ENCODE data around the gene PHACTR1. TPM values are rescaled to one million over a fixed set of nuclear protein-coding genes. Genes with fewer than 3 reads are reported as not detected.

The PHACTR1 gene
- polyA plus RNA-seq, 1 experiment: not detected

- Histone ChIP-seq H3K27me3 (ENCODE audit: control insufficient read depth, insufficient read depth, low read length) (no peaks in the 10 kb centered on the region), H3K4me3 (ENCODE audit: low read depth, low read length) (no peak overlapping the region), H3K9me3 (ENCODE audit: control insufficient read depth, insufficient read depth, low read length) (no peaks in the 10 kb centered on the region), H3K27ac (ENCODE audit: low read depth, low read length) (no peak overlapping the region)
- ChIA-PET CTCF (no interaction called here), POLR2A (no interaction called here)
- no peak for DNase-seq (ENCODE audit: low read depth, low spot score)
- TF ChIP-seq, protein P1, sequence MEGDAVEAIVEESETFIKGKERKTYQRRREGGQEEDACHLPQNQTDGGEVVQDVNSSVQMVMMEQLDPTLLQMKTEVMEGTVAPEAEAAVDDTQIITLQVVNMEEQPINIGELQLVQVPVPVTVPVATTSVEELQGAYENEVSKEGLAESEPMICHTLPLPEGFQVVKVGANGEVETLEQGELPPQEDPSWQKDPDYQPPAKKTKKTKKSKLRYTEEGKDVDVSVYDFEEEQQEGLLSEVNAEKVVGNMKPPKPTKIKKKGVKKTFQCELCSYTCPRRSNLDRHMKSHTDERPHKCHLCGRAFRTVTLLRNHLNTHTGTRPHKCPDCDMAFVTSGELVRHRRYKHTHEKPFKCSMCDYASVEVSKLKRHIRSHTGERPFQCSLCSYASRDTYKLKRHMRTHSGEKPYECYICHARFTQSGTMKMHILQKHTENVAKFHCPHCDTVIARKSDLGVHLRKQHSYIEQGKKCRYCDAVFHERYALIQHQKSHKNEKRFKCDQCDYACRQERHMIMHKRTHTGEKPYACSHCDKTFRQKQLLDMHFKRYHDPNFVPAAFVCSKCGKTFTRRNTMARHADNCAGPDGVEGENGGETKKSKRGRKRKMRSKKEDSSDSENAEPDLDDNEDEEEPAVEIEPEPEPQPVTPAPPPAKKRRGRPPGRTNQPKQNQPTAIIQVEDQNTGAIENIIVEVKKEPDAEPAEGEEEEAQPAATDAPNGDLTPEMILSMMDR (IDR thresholded peaks at IDR 0.05; ENCODE audit: low read depth, low read length): no peak
These were observed 580.8 kb downstream of the PHACTR1 start for GRCh38 chr6:13297391-13297790.

GRCh38 chr6:13298446-13298845 lies 581.9 kb downstream of the PHACTR1 start:
- Histone ChIP-seq H3K4me3 (ENCODE audit: low read depth, low read length) (no peak overlapping the region), H3K27me3 (ENCODE audit: control insufficient read depth, insufficient read depth, low read length) (no peaks in the 10 kb centered on the region), H3K27ac (ENCODE audit: low read depth, low read length) (no peak overlapping the region), H3K9me3 (ENCODE audit: control insufficient read depth, insufficient read depth, low read length) (no peaks in the 10 kb centered on the region)
- ChIA-PET CTCF (no interaction called here), POLR2A (interaction anchor here (1.0 kb wide), 1 partner anchor 30 kb away, joined by 3 read pairs; the partner anchor contains the start of gene TBC1D7)
- no peak for DNase-seq (ENCODE audit: low read depth, low spot score)
- TF ChIP-seq, protein P1 (IDR thresholded peaks at IDR 0.05; ENCODE audit: low read depth, low read length): no peak

DNA sequence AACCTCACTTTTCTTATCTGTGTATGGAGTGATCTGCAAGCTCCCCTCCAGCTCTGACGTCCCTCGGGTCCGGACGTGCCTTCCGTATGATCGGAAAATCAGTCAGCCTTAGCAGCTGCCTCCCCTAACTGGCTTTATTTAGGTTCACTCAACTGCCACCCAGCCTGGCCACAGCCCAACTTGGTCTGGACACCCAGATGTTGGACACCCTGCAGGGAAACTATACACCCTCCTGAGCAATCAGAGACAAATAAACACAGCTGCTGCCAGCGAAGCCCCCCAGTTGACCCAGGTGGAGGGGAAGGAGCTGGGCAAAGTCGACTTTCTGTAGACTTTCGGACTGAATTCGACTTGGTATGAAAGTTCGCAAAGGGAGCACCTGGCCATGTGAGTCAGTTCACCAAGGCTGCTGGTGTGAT lies 582.8 kb downstream of the PHACTR1 start:
- DNase-seq (ENCODE audit: low read depth, low spot score): no peak
- H3K27me3 ChIP-seq (ENCODE audit: control insufficient read depth, insufficient read depth, low read length): no peaks in the 10 kb centered on the region
- TF ChIP-seq, protein P1 (IDR thresholded peaks at IDR 0.05; ENCODE audit: low read depth, low read length): no peak
- no peaks in the 10 kb centered on the region for H3K9me3 ChIP-seq (ENCODE audit: control insufficient read depth, insufficient read depth, low read length)
- no peak overlapping the region for H3K4me3 ChIP-seq (ENCODE audit: low read depth, low read length)
- no peak overlapping the region for H3K27ac ChIP-seq (ENCODE audit: low read depth, low read length)
- CTCF ChIA-PET: no interaction called here
- POLR2A ChIA-PET: no interaction called here

GRCh38 chr6:13299918-13300317 lies 583.4 kb downstream of the PHACTR1 start:
- Histone ChIP-seq H3K27me3 (ENCODE audit: control insufficient read depth, insufficient read depth, low read length) (no peaks in the 10 kb centered on the region), H3K27ac (ENCODE audit: low read depth, low read length) (no peak overlapping the region), H3K4me3 (ENCODE audit: low read depth, low read length) (no peak overlapping the region), H3K9me3 (ENCODE audit: control insufficient read depth, insufficient read depth, low read length) (no peaks in the 10 kb centered on the region)
- CTCF ChIA-PET: no interaction called here
- TF ChIP-seq, protein P1 (IDR thresholded peaks at IDR 0.05; ENCODE audit: low read depth, low read length): no peak
- DNase-seq (ENCODE audit: low read depth, low spot score): no peak
- POLR2A ChIA-PET: no interaction called here

DNA sequence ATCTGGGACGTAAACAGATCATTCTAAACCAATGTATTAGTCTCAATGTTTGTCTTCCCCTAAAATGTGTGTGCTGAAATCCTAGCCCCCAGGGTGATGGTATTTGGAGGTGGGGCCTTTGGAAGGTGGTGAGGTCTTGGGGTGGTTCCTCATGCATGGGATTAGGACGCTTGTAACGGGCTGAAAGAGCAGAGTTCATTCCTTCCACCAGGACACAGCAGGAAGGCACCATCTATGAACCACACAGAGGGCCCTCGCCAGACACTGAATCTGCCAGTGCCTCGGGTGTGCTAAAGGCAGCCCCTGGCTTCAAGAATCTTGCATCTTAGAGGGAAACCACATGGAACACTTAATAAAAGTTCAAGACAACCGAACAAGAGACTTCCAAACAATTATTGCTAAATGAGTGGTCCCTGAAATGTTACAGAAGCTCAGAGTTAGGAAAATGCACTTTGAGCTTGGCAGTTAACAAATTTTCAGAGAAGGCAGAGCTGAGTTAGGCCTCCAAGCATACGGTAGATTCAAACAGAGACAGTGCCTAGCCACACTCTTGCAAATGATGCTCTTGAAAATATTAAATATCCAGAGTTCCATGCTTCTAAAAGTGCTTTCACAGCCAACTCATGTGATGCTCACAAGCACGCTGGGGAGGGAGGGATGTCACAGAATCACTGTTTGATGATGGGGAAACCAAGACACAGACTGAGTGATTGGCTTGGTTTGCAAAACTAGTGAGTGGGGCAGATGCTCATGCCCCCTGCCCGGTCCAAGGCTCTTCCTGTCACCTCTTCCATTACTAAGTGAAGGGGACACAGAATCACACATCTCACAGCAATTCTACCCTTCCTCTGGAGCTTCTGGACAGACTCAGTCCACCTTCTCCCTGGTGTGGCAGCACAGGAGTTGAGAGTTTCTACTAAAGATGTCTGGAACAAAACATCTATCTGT lies 584.4 kb downstream of the PHACTR1 start:
- Histone ChIP-seq H3K27ac (ENCODE audit: low read depth, low read length) (no peak overlapping the region), H3K9me3 (ENCODE audit: control insufficient read depth, insufficient read depth, low read length) (no peaks in the 10 kb centered on the region), H3K27me3 (ENCODE audit: control insufficient read depth, insufficient read depth, low read length) (no peaks in the 10 kb centered on the region), H3K4me3 (ENCODE audit: low read depth, low read length) (no peak overlapping the region)
- POLR2A ChIA-PET: interaction anchor here (2.2 kb wide), 1 partner anchor 27 kb away, joined by 23 read pairs; the partner anchor contains the start of gene TBC1D7
- CTCF ChIA-PET: interaction anchor here (1.4 to 4.4 kb wide), 2 partner anchors 106 to 274 kb away, joined by 4 to 25 read pairs; partner anchors contain the start of gene SIRT5
- TF ChIP-seq, protein P1 (IDR thresholded peaks at IDR 0.05; ENCODE audit: low read depth, low read length): peak; percentile 25
- DNase-seq (ENCODE audit: low read depth, low spot score): no peak
